BJ (cell line): ENCODE measurements around the gene IGFBP3. TPM values are rescaled to one million over a fixed set of nuclear protein-coding genes. Genes with fewer than 3 reads are reported as not detected.

Experiments
- CTCF ChIA-PET: fragments of 350-600 bp; formaldehyde crosslinking; extraction: SDS; loops from one replicate; lab custom pipeline; 2021; ENCODE audit warnings: antibody characterized with exemption, inconsistent platforms; lab: Yijun Ruan, JAX
- POLR2A ChIA-PET: fragments of 300-600 bp; sonication (Branson Sonifier 250); formaldehyde crosslinking; extraction: SDS; loops from one replicate; lab custom pipeline; 2021; ENCODE audit warnings: antibody characterized with exemption; lab: Charles Lee
- DNase-seq: peaks from one replicate; pipeline ENCODE4 v3.0.0-alpha.2; 2011; ENCODE audit warnings: low read depth
- H3K27me3 ChIP-seq: 2 replicates; pipeline ENCODE4 v1.6.0; 2011; ENCODE audit warnings: low read length; ENCODE audit not compliant: control insufficient read depth, insufficient read depth
- H3K36me3 ChIP-seq: 2 replicates; pipeline ENCODE4 v1.5.1; 2011; ENCODE audit warnings: low read length; ENCODE audit not compliant: control insufficient read depth, insufficient read depth
- H3K4me3 ChIP-seq: 2 replicates; pipeline ENCODE4 v1.5.1; 2011; ENCODE audit warnings: low read depth, mild to moderate bottlenecking, control low read depth, low read length
- CTCF ChIP-seq: IDR thresholded peaks from 2 replicates; pipeline ENCODE4 v1.5.1; 2011; ENCODE audit warnings: low read depth, mild to moderate bottlenecking, control low read depth, inconsistent platforms, low read length, moderate library complexity; ENCODE audit not compliant: insufficient read depth
- polyA minus RNA-seq: library from RNA; depleted of rRNA, polyadenylated mRNA; stranded (reverse); fragments of >200 nt; gene quantifications from 2 replicates; pipeline ENCODE4 v1.2.3, GENCODE V29; 2011; rRNA and poly(A)+ RNA removed
- polyA plus RNA-seq: library from polyadenylated mRNA; depleted of rRNA; stranded (reverse); fragments of >200 nt; gene quantifications from 2 replicates; pipeline ENCODE4 v1.2.3, GENCODE V29; 2011; rRNA removed

Gene IGFBP3
- 3,005 and 3,180 TPM in 2 replicates for polyA plus RNA-seq
- 596 and 863 TPM in 2 replicates for polyA minus RNA-seq

GRCh38 chr7:45920502-45921380, at the start of gene IGFBP3:
IGFBP3 (minus strand) TSS chr7:45921272; CDS start chr7:45921140, 132 bp downstream.
- ChIA-PET POLR2A (interaction anchor here (0.6 to 1.2 kb wide), 2 partner anchors 226 to 922 kb away, joined by 3 to 5 read pairs; no protein-coding TSS in a partner anchor), CTCF (interaction anchor here (0.8 to 10.5 kb wide), 18 partner anchors 14 to 1346 kb away, joined by 3 to 88 read pairs (median 6); partner anchors contain the start of gene IGFBP1)
- DNase-seq, result no peak
- no peak for TF ChIP-seq CTCF
- Histone ChIP-seq H3K36me3 (peaks cover 13% of the 10 kb centered on the region), H3K27me3 (no peaks in the 10 kb centered on the region), H3K4me3 (peak within 1 kb of the TSS; percentile 75)

- ChIA-PET CTCF (interaction anchor here (0.9 kb wide), 1 partner anchor 10 kb away, joined by 3 read pairs; no protein-coding TSS in a partner anchor), POLR2A (interaction anchor here (0.6 kb wide), 1 partner anchor 12 kb away, joined by 4 read pairs; no protein-coding TSS in a partner anchor)
- TF ChIP-seq CTCF, result no peak
- no peaks in the 10 kb centered on the region for H3K27me3 ChIP-seq
- DNase-seq, result no peak
- H3K4me3 ChIP-seq, result no peak overlapping the region
- H3K36me3 ChIP-seq, result no peaks in the 10 kb centered on the region
Measured at GRCh38 chr7:45970454-45970853, 49.4 kb upstream of the IGFBP3 start.

GRCh38 chr7:45969940-45970339, 48.9 kb upstream of the IGFBP3 start:
- H3K36me3 ChIP-seq, result no peaks in the 10 kb centered on the region
- no peak for DNase-seq
- CTCF ChIA-PET, result interaction anchor here (0.9 kb wide), 1 partner anchor 10 kb away, joined by 3 read pairs; no protein-coding TSS in a partner anchor
- no peaks in the 10 kb centered on the region for H3K27me3 ChIP-seq
- POLR2A ChIA-PET, result no interaction called here
- no peak overlapping the region for H3K4me3 ChIP-seq
- TF ChIP-seq CTCF, result no peak

- CTCF ChIA-PET, result no interaction called here
- POLR2A ChIA-PET, result interaction anchor here (0.6 kb wide), 1 partner anchor 80 kb away, joined by 3 read pairs; no protein-coding TSS in a partner anchor
- DNase-seq, result no peak
- Histone ChIP-seq H3K4me3 (no peak overlapping the region), H3K36me3 (no peaks in the 10 kb centered on the region), H3K27me3 (no peaks in the 10 kb centered on the region)
- no peak for TF ChIP-seq CTCF
Measured at GRCh38 chr7:45968856-45969541, 47.9 kb upstream of the IGFBP3 start.
